OCI-LY7 (cell line): ENCODE measurements around the gene SLC5A5.

Experiments
- EZH2phosphoT487 ChIP-seq: fragments of 200-600 bp; sonication (generic); IDR thresholded peaks from 2 replicates; pipeline ENCODE4 v1.6.1; 2018; ENCODE audit warnings: low read depth, borderline replicate concordance, mild to moderate bottlenecking, mixed run types, antibody characterized with exemption, low read length, moderate library complexity, mixed read lengths
- TF ChIP-seq, protein P1 (sequence below): fragments of 200-600 bp; sonication (generic); conservative IDR thresholded peaks from 2 replicates; pipeline ENCODE4 v1.5.1; 2014; ENCODE audit warnings: mild to moderate bottlenecking, antibody characterized with exemption, low read length, moderate library complexity, mixed read lengths

DNA sequence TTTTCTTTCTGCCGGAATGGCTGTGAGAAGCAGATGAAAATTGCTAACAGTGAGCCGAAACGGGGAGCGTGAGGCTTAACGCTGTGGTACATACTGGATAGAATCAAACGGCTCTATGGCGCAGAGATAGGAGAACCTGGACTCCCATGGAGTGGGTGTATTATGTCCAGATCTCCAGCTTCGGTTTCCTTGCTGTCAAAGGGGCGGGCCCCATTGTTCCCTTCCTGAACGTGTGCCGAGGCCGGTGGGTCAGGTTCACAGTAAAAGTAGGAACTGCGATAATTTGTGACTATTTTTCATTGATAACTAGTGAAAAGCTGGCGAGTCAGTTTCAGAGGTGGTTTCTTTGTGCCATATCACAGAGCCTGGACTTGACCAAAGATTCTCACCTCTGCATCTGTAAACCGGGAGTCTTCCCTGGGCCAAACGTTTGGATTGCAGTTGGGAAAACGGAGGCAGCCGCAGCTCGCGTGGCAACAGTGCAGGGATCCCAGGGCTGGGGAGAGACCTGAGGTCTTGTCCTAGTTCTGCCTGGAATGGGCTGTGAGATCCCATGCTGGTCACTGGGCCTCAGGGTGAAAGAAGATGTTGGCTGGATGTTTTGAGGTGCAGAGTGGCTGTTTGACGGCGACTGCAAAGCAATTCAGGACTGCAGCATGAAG lies 11.3 kb upstream of the SLC5A5 start:
- TF ChIP-seq, protein P1, sequence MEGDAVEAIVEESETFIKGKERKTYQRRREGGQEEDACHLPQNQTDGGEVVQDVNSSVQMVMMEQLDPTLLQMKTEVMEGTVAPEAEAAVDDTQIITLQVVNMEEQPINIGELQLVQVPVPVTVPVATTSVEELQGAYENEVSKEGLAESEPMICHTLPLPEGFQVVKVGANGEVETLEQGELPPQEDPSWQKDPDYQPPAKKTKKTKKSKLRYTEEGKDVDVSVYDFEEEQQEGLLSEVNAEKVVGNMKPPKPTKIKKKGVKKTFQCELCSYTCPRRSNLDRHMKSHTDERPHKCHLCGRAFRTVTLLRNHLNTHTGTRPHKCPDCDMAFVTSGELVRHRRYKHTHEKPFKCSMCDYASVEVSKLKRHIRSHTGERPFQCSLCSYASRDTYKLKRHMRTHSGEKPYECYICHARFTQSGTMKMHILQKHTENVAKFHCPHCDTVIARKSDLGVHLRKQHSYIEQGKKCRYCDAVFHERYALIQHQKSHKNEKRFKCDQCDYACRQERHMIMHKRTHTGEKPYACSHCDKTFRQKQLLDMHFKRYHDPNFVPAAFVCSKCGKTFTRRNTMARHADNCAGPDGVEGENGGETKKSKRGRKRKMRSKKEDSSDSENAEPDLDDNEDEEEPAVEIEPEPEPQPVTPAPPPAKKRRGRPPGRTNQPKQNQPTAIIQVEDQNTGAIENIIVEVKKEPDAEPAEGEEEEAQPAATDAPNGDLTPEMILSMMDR: no peak
- no peak for TF ChIP-seq EZH2phosphoT487
